Neural progenitor cell (in vitro differentiated cells): ENCODE data around the gene CD14. TPM values are rescaled to one million over a fixed set of nuclear protein-coding genes. Genes with fewer than 3 reads are reported as not detected.
A peak's percentile ranks its signal among the peaks of the same experiment; 100 is the strongest.

ENCODE experiments used
- DNase-seq: peaks from one replicate; pipeline ENCODE4 v3.0.0-alpha.2; 2016; ENCODE audit warnings: low spot score
- H2AFZ ChIP-seq: fragments of 200-600 bp; sonication (generic); replicated peaks from 2 replicates; pipeline ENCODE4 v1.6.1; 2016; ENCODE audit warnings: antibody characterized with exemption
- H3F3A ChIP-seq: fragments of 200-600 bp; sonication (generic); 2 replicates; pipeline ENCODE4 v1.6.1; 2016; ENCODE audit warnings: antibody characterized with exemption, low read depth
- H3K27ac ChIP-seq: fragments of 200-600 bp; sonication (generic); 2 replicates; pipeline ENCODE4 v1.5.1; 2016; ENCODE audit warnings: mild to moderate bottlenecking
- H3K27me3 ChIP-seq: fragments of 200-600 bp; sonication (generic); 2 replicates; pipeline ENCODE4 v1.6.1; 2016; ENCODE audit warnings: mild to moderate bottlenecking, moderate library complexity
- H3K36me3 ChIP-seq: fragments of 200-600 bp; sonication (generic); 2 replicates; pipeline ENCODE4 v1.5.1; 2016
- H3K4me1 ChIP-seq: fragments of 200-600 bp; sonication (generic); 2 replicates; pipeline ENCODE4 v1.6.1; 2016; ENCODE audit warnings: mixed run types
- H3K4me2 ChIP-seq: fragments of 200-600 bp; sonication (generic); 2 replicates; pipeline ENCODE4 v1.6.1; 2016
- H3K4me3 ChIP-seq: fragments of 200-600 bp; sonication (generic); 2 replicates; pipeline ENCODE4 v1.5.1; 2016
- H3K79me2 ChIP-seq: fragments of 200-600 bp; sonication (generic); 2 replicates; pipeline ENCODE4 v1.6.1; 2016; ENCODE audit warnings: low read depth
- H3K9ac ChIP-seq: fragments of 200-600 bp; sonication (generic); 2 replicates; pipeline ENCODE4 v1.6.1; 2016
- H3K9me3 ChIP-seq: fragments of 200-600 bp; sonication (generic); 2 replicates; pipeline ENCODE4 v1.5.1; 2016; ENCODE audit warnings: low read depth
- H4K20me1 ChIP-seq: fragments of 200-600 bp; sonication (generic); 2 replicates; pipeline ENCODE4 v1.6.1; 2016; ENCODE audit warnings: low read depth
- H3K27ac Mint-ChIP-seq: 3 replicates; pipeline ENCODE4 v1.8.0; 2021; ENCODE audit warnings: mixed read lengths
- H3K27me3 Mint-ChIP-seq: 2 replicates; pipeline ENCODE4 v1.8.0; 2022; ENCODE audit warnings: low read depth, mild to moderate bottlenecking, inconsistent platforms, moderate library complexity, mixed read lengths; ENCODE audit not compliant: insufficient read depth
- H3K36me3 Mint-ChIP-seq: 3 replicates; pipeline ENCODE4 v1.8.0; 2021; ENCODE audit warnings: mixed read lengths
- H3K4me1 Mint-ChIP-seq: 3 replicates; pipeline ENCODE4 v1.8.0; 2021; ENCODE audit warnings: mixed read lengths
- H3K4me3 Mint-ChIP-seq: 3 replicates; pipeline ENCODE4 v1.8.0; 2021; ENCODE audit warnings: mild to moderate bottlenecking, moderate library complexity, mixed read lengths
- H3K9me3 Mint-ChIP-seq: 3 replicates; pipeline ENCODE4 v1.8.0; 2020; ENCODE audit warnings: mixed read lengths
- CTCF ChIP-seq: fragments of 200-600 bp; sonication (generic); IDR thresholded peaks from 2 replicates; pipeline ENCODE4 v1.5.1; 2017; ENCODE audit warnings: antibody characterized with exemption, mild to moderate bottlenecking
- EZH2 ChIP-seq: fragments of 200-600 bp; sonication (generic); IDR thresholded peaks from 2 replicates; pipeline ENCODE4 v1.6.1; 2017; ENCODE audit warnings: antibody characterized with exemption, mild to moderate bottlenecking, moderate library complexity
- EZH2phosphoT487 ChIP-seq: fragments of 200-600 bp; sonication (generic); IDR thresholded peaks from 2 replicates; pipeline ENCODE4 v1.6.1; 2017; ENCODE audit warnings: antibody characterized with exemption
- total RNA-seq: library from RNA; depleted of rRNA; stranded (reverse); fragments of >200 nt; gene quantifications from 2 replicates; pipeline ENCODE4 v1.2.3, GENCODE V29; 2015; ENCODE audit warnings: low replicate concordance

The CD14 gene
- total RNA-seq, 1 donor from 2014 or later, result not detected

- Mint-ChIP-seq H3K36me3 (no peaks in the 10 kb centered on the region), H3K4me1 (no peaks in the 10 kb centered on the region), H3K4me3 (no peak overlapping the region), H3K27ac (no peak overlapping the region), H3K9me3 (peaks cover 9% of the 10 kb centered on the region), H3K27me3 (peaks cover 14% of the 10 kb centered on the region)
- H3K79me2 ChIP-seq, result no peaks in the 10 kb centered on the region
- no peaks in the 10 kb centered on the region for H3K36me3 ChIP-seq
- H3F3A ChIP-seq, result no peaks in the 10 kb centered on the region
- no peak overlapping the region for H3K4me2 ChIP-seq
- no peak overlapping the region for H3K4me3 ChIP-seq
- no peaks in the 10 kb centered on the region for H3K27me3 ChIP-seq
- no peak for TF ChIP-seq CTCF
- no peak for TF ChIP-seq EZH2
- TF ChIP-seq EZH2phosphoT487, result no peak
- H2AFZ ChIP-seq, result no peak overlapping the region
- H3K4me1 ChIP-seq, result no peaks in the 10 kb centered on the region
- peaks cover 8% of the 10 kb centered on the region for H3K9me3 ChIP-seq
- DNase-seq, result no peak
- no peaks in the 10 kb centered on the region for H4K20me1 ChIP-seq
- H3K27ac ChIP-seq, result no peak overlapping the region
- H3K9ac ChIP-seq, result no peak overlapping the region
These were observed 10.7 kb downstream of the CD14 start for GRCh38 chr5:140622301-140622700.

DNA sequence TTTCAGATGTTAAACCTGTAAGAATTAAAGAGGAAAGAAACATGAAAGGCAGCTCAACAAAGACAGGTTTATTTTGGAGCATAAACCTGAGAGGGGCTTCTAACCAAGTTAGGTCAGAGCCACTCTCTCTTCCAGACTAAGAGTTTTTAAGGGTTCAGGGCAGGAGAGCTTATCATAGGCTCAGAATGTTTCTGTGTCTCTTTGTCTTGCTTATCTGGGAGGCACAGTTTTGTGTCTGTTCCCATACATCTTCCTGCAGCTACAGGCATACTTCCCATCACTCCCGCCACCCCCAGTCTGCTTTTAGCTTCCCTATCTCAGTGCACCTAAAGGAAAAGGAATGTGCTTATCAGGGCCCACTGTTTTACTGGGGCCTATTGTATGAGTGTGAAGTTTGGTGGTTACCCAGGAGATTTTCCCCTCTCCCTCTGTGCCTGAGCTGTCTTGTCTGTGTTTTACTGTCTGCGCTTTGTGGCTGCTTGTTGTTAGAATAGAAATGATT lies 21.9 kb downstream of the CD14 start:
- no peaks in the 10 kb centered on the region for H3K4me1 ChIP-seq
- H3K9me3 ChIP-seq, result no peaks in the 10 kb centered on the region
- H3K9ac ChIP-seq, result no peak overlapping the region
- no peak overlapping the region for H3K4me2 ChIP-seq
- no peak for DNase-seq
- peaks cover 4% of the 10 kb centered on the region for H3K4me1 Mint-ChIP-seq
- no peak overlapping the region for H3K27ac ChIP-seq
- H3K9me3 Mint-ChIP-seq, result peaks cover 7% of the 10 kb centered on the region
- H3F3A ChIP-seq, result no peaks in the 10 kb centered on the region
- no peak overlapping the region for H3K27ac Mint-ChIP-seq
- H3K36me3 Mint-ChIP-seq, result no peaks in the 10 kb centered on the region
- H3K27me3 Mint-ChIP-seq, result peaks cover 8% of the 10 kb centered on the region
- no peak overlapping the region for H2AFZ ChIP-seq
- H4K20me1 ChIP-seq, result no peaks in the 10 kb centered on the region
- H3K27me3 ChIP-seq, result no peaks in the 10 kb centered on the region
- H3K4me3 Mint-ChIP-seq, result peak overlapping the region; percentile 4
- TF ChIP-seq CTCF (no peak), EZH2 (no peak), EZH2phosphoT487 (no peak)
- H3K79me2 ChIP-seq, result no peaks in the 10 kb centered on the region
- H3K36me3 ChIP-seq, result no peaks in the 10 kb centered on the region
- no peak overlapping the region for H3K4me3 ChIP-seq

DNA sequence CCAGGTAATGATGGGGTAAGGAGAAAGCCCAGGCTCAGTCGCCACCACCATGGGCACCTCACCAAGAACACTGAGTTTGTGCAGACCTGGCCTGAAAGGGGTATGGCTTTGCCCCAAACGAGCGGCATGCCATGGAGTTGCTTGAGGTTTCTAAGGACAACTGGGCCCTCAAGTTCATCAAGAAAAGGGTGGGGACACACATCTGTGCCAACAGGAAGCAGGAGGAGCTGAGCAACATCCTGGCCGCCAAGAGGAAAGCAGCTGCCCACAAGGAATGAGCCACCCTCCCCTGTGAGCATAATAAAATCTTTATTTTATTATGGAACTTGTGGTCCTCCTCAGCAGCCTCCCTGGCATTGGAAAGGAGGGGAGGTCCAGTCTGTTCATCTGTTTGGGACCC lies 23.8 kb downstream of the CD14 start:
- no peak overlapping the region for H3K27ac ChIP-seq
- no peak overlapping the region for H3K4me2 ChIP-seq
- no peaks in the 10 kb centered on the region for H3K9me3 ChIP-seq
- Mint-ChIP-seq H3K27me3 (peaks cover 3% of the 10 kb centered on the region), H3K4me3 (no peak overlapping the region), H3K4me1 (peaks cover 4% of the 10 kb centered on the region), H3K27ac (no peak overlapping the region), H3K9me3 (peaks cover 7% of the 10 kb centered on the region), H3K36me3 (no peaks in the 10 kb centered on the region)
- H3K36me3 ChIP-seq, result no peaks in the 10 kb centered on the region
- H3K4me3 ChIP-seq, result no peak overlapping the region
- H3K4me1 ChIP-seq, result no peaks in the 10 kb centered on the region
- DNase-seq, result no peak
- H3K79me2 ChIP-seq, result no peaks in the 10 kb centered on the region
- no peak overlapping the region for H3K9ac ChIP-seq
- H3K27me3 ChIP-seq, result no peaks in the 10 kb centered on the region
- no peaks in the 10 kb centered on the region for H3F3A ChIP-seq
- no peak for TF ChIP-seq CTCF
- TF ChIP-seq EZH2, result no peak
- TF ChIP-seq EZH2phosphoT487, result no peak
- no peak overlapping the region for H2AFZ ChIP-seq
- H4K20me1 ChIP-seq, result no peaks in the 10 kb centered on the region
